NCI-H1694 (cell line): ENCODE results near the gene LRIT3.

Experiments used
- DNase-seq: peaks from one replicate; lab custom pipeline; 2025; lab: John Stamatoyannopoulos, UW

The LRIT3 gene

DNA sequence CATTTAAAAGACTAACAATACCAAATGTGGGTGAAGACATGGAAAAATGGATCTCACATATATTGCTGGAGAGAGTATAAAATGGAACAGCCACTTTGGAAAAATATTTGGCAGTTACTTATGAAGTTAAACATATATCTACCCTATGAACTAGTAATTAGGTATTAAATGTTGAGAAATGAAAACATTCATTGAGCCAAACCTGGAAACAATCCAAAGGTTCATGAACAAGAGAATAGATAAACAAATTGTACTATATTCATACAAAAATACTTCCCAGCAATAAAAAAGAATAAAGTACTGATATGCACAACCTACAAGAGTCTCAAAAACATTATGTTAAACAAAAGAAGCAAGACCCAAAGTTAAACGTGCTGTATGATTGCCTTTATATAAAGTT lies 60.8 kb downstream of the LRIT3 start:
- DNase-seq, result no peak

DNA sequence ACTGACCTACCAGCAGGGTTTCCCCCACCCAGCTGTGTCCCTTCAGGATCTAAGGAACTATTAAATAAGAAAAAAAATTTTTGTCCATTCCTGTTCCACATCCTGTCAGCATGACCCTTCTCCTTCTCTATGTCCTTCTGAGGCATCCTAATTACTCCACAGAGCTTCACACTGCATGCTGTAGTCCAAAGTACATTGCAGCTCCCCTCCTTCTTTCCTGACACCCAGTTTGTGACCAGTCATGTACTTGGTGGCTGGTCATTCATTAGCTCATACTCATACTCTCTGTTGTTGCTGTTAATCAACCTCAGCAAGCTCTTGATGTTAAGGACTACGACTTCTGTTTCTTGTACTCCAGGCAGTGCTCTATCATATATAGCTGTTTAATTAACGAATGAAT lies 62.3 kb downstream of the LRIT3 start:
- no peak for DNase-seq

DNA sequence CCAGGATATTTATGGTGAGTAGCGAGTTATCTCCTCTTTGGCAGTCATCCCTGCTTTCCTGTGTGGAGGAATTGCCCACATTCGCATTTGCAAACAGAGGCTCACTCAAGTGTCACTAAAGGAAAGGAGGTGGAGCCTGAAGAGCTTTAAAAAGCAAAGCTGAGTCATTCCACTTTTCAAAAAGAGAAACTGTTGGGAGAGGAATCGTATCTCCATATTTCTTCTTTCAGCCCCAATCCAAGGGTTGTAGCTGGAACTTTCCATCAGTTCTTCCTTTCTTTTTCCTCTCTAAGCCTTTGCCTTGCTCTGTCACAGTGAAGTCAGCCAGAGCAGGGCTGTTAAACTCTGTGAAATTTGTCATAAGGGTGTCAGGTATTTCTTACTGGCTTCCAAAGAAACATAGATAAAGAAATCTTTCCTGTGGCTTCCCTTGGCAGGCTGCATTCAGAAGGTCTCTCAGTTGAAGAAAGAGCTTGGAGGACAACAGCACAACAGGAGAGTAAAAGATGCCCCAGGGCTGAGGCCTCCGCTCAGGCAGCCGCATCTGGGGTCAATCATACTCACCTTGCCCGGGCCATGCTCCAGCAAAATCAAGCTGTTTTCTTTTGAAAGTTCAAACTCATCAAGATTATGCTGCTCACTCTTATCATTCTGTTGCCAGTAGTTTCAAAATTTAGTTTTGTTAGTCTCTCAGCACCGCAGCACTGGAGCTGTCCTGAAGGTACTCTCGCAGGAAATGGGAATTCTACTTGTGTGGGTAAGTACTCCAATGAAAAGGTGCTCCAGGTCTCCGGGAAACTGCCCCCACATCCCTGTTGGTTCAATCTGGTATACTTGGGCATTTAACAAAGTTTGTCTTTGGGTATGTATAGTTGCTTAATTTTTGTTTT lies 65.0 kb downstream of the LRIT3 start, which contains the start of gene EGF:
Gene EGF, plus strand, starts transcription at position 178 of the 890 bp plus-strand sequence. Its CDS starts 453 bp downstream, at position 631.
- no peak for DNase-seq

DNA sequence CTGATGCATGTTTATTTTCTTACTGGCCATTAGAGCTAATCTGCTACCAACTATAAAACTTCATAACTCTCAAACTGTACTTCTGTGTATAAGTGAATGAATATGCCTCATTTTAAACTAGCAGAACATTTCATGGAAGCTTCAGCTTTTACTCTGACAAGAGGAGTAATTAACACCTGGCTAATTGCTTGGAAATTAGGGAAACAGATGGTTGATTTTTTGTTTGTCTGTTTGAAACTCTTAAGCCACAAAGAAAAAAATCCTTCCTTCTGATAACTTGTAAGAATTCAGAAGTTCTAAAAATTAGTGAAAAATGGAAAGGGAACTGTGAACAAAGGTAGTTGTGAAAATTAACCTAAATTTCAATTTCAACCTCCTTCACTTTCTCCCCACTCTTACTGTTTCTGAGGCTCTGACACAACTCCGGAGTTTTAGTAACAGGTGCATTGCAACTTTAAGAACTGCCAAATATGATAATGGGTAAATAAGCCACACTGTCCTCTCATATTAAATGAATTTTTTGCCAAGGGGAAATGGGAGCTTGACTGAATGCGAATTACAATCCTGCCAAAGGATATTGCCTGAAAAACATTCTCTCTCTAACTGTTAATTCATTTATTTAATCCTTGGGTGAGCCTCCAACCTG lies 65.8 kb downstream of the LRIT3 start:
- DNase-seq, result no peak

DNA sequence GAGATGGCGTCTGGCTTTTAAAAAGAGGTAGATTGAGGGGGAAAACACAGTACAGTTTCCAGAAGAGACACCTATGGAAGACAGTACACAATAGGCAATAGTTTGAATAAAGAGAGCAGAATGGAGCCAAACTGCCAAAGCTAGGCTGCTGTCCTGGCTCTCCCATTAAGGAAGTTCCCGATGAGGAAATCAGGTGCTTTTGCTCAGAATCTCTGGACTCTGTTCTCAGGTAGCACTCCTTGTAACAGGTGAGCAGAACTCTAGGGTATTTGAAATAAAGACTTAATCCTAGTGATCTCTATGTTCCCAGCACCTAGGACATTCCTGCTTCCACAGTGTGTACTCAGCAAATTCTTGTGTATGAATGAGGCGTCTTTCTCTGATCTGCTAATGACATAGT lies 66.4 kb downstream of the LRIT3 start:
- no peak for DNase-seq

DNA sequence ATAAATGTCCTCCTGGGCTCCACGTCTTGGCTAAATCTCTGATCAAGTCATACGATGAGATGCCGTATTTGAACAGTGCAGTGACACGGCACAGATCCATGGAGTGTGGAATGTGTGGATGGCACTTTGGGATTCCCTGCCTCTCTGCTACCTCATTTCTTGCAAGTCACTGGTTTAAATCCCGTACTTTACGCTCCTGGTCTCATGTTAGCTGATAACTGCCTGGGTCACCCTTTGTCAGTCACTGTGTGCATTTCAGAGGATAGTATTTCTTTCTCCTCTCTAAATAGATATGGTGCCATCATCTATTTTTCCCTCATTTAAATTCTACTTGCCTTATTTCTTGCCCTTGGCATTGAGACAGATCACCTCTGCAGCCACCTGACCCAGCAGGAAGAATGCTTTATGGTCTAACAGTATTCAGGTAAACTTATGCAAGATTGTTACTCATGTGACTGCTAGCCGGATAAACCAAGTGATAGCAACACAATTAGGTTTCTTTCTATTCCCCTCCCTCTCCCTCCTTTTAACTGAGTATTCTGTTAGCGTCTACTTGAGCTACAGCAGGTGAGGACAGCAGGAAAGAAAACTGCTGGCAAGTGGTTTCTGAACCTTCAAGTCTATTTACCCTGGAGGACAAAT lies 67.6 kb downstream of the LRIT3 start:
- no peak for DNase-seq

DNA sequence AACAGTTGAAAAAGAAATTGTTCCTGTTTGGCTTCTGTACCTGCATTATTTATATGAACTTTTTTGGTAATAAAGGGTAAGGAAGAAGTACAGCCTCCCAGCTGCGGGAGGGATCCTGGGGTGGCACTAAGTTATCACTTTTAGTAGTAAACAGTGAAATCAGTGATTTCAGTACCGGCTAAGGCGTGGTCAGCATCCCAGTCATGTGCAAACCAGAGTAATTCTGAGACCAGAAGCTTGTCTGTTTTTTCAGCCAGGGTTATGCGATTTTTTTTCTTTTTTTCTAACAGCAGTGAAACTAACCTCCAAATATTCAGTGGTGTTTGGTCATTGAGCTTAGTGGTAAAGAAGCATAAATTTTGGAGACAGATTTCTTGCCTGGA lies 68.1 kb downstream of the LRIT3 start:
- DNase-seq, result no peak

DNA sequence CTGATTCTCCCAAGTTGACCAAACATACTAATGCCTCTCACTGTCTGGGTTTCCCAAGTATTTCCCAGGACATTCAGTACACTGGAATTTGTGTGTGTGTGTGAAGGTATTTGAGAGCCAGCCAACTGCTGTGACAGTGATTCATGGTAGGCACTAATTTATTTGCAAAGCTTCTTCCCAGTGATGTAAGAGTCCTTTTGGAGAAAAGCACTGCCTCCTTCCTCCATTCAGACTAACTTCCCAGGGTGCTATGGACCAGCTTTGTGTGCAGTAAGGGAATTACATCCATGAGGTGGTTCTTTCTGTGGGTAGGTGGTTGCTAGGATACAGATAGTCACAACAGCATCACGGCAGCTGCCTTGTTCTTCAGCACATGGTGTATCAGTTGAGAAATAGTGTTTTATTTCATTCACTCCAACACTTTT lies 73.5 kb downstream of the LRIT3 start:
- DNase-seq, result no peak
